HFFc6 (cell line): ENCODE data around the gene MKKS. TPM values are rescaled to one million over a fixed set of nuclear protein-coding genes. Genes with fewer than 3 reads are reported as not detected.

Experiments
- DNase-seq: peaks from one replicate; pipeline ENCODE4 v3.0.0-alpha.2; 2018
- H3K27ac Mint-ChIP-seq: 2 replicates; pipeline ENCODE4 v1.8.0; 2020; ENCODE audit warnings: mild to moderate bottlenecking, mixed read lengths
- H3K27me3 Mint-ChIP-seq: 2 replicates; pipeline ENCODE4 v1.8.0; 2021; ENCODE audit warnings: mild to moderate bottlenecking, moderate library complexity, mixed read lengths; ENCODE audit not compliant: insufficient read depth
- H3K36me3 Mint-ChIP-seq: 2 replicates; pipeline ENCODE4 v1.8.0; 2021; ENCODE audit warnings: low read depth, mixed read lengths
- H3K4me1 Mint-ChIP-seq: 2 replicates; pipeline ENCODE4 v1.8.0; 2020; ENCODE audit warnings: low read depth, mixed read lengths
- H3K4me3 Mint-ChIP-seq: 2 replicates; pipeline ENCODE4 v1.8.0; 2020; ENCODE audit warnings: mild to moderate bottlenecking, moderate library complexity, mixed read lengths
- H3K9me3 Mint-ChIP-seq: 2 replicates; pipeline ENCODE4 v1.8.0; 2020; ENCODE audit warnings: mild to moderate bottlenecking, mixed read lengths
- CTCF ChIP-seq: fragments of 200-600 bp; sonication (generic); IDR thresholded peaks from 2 replicates; pipeline ENCODE4 v1.5.0; 2021; ENCODE audit warnings: antibody characterized with exemption, mild to moderate bottlenecking
- total RNA-seq, 6 experiments: library from RNA; stranded (reverse); fragmentation: NEBNext Ultra II Directional; extraction: Animal tissue kit (Norgen Biotek cat#: 25700); gene quantifications; 2 replicates in 1 of 6; 3 replicates in 5 of 6; pipeline ENCODE4 v1.2.3, GENCODE V29; 2021

Gene MKKS
- total RNA-seq, 6 experiments from 2014 or later, result 6.0 to 10.0 (median 8.0) TPM

GRCh38 chr20:10434467-10434831 is 427 bp upstream of the MKKS start:
- peaks cover 2% of the 10 kb centered on the region; the same call in 1 of the 2 replicates for H3K27me3 Mint-ChIP-seq
- peak; percentile 99 for DNase-seq
- peak overlapping the region; percentile 97 for H3K4me3 Mint-ChIP-seq
- peak overlapping the region; percentile 94 for H3K27ac Mint-ChIP-seq
- peaks cover 10% of the 10 kb centered on the region for H3K36me3 Mint-ChIP-seq
- no peaks in the 10 kb centered on the region for H3K9me3 Mint-ChIP-seq
- TF ChIP-seq CTCF, result no peak
- peaks cover 33% of the 10 kb centered on the region for H3K4me1 Mint-ChIP-seq

GRCh38 chr20:10433014-10433622 is 904 bp downstream of the MKKS start:
- TF ChIP-seq CTCF, result no peak
- no peak for DNase-seq
- peak overlapping the region; percentile 97 for H3K4me3 Mint-ChIP-seq
- H3K9me3 Mint-ChIP-seq, result no peaks in the 10 kb centered on the region
- peaks cover 2% of the 10 kb centered on the region; the same call in 1 of the 2 replicates for H3K27me3 Mint-ChIP-seq
- H3K27ac Mint-ChIP-seq, result peak overlapping the region; percentile 94
- peaks cover 10% of the 10 kb centered on the region for H3K36me3 Mint-ChIP-seq
- H3K4me1 Mint-ChIP-seq, result peaks cover 33% of the 10 kb centered on the region

GRCh38 chr20:10432079-10432478 is 1.9 kb downstream of the MKKS start:
- peaks cover 31% of the 10 kb centered on the region for H3K4me1 Mint-ChIP-seq
- peak overlapping the region; percentile 30; the same call in 1 of the 2 replicates for H3K27ac Mint-ChIP-seq
- no peak for TF ChIP-seq CTCF
- no peak for DNase-seq
- H3K4me3 Mint-ChIP-seq, result peak overlapping the region; percentile 47
- H3K9me3 Mint-ChIP-seq, result no peaks in the 10 kb centered on the region
- peaks cover 10% of the 10 kb centered on the region for H3K36me3 Mint-ChIP-seq
- H3K27me3 Mint-ChIP-seq, result peaks cover 2% of the 10 kb centered on the region; the same call in 1 of the 2 replicates

- no peak for DNase-seq
- no peak overlapping the region for H3K4me3 Mint-ChIP-seq
- no peaks in the 10 kb centered on the region for H3K9me3 Mint-ChIP-seq
- no peak for TF ChIP-seq CTCF
- H3K4me1 Mint-ChIP-seq, result peaks cover 36% of the 10 kb centered on the region
- H3K27ac Mint-ChIP-seq, result no peak overlapping the region
- peaks cover 10% of the 10 kb centered on the region for H3K36me3 Mint-ChIP-seq
- H3K27me3 Mint-ChIP-seq, result no peaks in the 10 kb centered on the region
Measured at GRCh38 chr20:10430704-10431103, 3.3 kb downstream of the MKKS start.

GRCh38 chr20:10430000-10430466 is 4.0 kb downstream of the MKKS start:
- H3K27me3 Mint-ChIP-seq, result no peaks in the 10 kb centered on the region
- H3K4me1 Mint-ChIP-seq, result peaks cover 36% of the 10 kb centered on the region
- H3K9me3 Mint-ChIP-seq, result no peaks in the 10 kb centered on the region
- TF ChIP-seq CTCF, result no peak
- no peak overlapping the region for H3K27ac Mint-ChIP-seq
- no peak for DNase-seq
- no peak overlapping the region for H3K4me3 Mint-ChIP-seq
- peaks cover 10% of the 10 kb centered on the region for H3K36me3 Mint-ChIP-seq
